SHP77 treated with DMSO at 0.1 percent for 48 hours (cell line): ENCODE results near the gene FLNB.

Experiments used
- DNase-seq: peaks from one replicate; lab custom pipeline; 2025; lab: John Stamatoyannopoulos, UW

FLNB gene

DNA sequence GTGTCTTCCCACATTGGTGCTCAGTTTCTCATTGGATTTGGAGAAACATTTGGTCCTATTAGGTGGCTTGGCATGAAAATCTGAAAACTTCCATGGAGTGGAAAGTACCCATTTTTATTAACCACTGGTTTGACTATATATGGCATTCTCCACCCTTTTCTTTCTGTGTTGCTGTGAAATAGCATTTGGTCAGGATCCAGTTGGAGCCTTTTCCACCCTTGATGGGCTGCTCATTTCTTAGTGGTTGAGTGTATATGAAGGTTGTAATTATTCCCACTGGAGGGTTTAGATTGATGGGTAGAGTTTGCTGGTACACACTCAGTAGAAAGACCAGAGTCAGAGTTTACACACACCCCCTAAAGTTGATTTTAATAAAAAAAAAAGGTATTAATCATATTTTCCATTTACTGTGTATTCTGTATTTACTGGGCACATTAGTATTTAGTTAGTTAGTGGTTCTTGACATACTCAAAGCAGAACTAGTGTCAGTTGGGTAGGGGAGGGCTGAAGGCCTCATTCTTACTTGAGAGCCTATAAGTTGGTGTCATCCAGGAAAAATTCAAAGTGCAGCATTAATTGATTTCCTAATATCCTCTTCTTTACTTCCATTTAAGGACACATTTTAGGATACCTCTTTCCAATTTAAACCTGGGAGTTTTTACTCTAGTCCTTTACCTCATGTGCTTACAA lies 69.5 kb downstream of the FLNB start:
- no peak for DNase-seq

DNA sequence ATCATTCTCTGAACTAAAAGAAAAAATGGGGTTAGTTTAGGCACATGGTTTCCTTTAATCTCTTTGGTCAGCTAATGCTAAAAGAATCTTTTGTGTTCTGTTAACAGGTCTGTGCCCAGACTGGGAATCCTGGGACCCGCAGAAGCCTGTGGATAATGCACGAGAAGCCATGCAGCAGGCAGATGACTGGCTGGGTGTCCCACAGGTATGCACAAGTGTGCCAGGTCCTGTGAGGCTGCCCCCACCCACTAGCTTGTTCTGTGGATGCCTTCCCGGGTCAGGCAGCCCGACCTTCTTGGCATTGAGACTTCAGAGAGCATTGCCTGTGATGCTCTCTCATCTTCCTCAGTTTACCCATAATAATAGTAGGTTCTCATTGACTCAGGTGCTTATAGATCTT lies 70.4 kb downstream of the FLNB start:
- DNase-seq = no peak

DNA sequence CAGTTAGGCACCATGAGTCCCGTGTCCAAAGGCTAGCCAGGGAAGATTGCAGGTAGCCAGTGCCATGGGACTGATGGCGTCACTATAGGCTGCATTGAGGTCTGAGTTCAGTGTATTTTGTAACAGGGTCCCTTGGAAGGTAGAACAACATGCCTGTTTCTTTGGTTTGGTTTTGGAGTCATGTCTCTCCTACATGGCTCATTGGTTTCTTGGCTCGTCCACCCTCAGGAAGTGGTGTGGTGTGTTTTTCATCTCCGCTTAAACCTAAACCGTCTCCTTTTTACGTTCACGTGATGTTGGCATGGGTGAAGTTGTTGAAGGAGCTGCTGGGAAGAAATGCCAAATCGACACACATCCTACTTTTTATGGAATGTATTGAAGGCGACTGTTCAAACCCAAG lies 71.6 kb downstream of the FLNB start:
- no peak for DNase-seq

DNA sequence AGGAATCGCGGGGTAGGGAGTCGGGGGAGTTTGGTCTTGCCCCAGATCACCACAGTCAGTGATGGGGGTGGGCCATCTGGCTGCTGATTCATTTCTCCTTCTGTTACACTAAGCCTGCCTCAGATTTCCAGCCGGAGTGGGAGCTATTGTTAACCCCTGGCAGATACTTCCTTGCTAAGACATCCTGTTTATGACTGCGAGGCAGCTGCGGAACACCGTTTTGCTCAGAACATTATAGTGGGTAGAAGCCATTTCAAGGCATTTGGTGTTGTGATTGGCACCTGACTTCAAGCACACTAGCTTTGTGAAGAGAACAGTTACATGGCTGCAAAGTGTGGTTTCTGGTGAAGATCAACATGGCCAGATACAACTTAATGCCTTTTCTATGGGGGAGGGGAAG lies 73.8 kb downstream of the FLNB start:
- no peak for DNase-seq

DNA sequence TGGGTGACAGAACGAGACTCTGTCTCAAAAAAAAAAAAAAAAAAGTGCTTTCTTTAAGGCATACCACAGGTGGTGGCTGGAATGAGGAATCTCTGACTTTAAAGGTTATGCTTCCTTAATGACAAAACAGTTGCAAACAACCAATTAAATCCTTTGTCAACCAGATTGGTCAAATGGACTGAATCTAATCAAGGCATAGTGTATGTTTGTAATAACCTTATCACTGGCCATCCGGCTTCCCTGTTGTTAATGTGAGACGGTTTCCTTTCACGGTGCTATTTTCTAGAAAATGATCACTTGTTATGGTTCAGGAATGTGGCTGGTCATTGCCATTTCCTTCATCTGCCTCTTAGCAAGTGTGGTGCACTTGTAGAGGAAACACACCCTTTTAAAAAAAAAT lies 75.9 kb downstream of the FLNB start:
- no peak for DNase-seq

DNA sequence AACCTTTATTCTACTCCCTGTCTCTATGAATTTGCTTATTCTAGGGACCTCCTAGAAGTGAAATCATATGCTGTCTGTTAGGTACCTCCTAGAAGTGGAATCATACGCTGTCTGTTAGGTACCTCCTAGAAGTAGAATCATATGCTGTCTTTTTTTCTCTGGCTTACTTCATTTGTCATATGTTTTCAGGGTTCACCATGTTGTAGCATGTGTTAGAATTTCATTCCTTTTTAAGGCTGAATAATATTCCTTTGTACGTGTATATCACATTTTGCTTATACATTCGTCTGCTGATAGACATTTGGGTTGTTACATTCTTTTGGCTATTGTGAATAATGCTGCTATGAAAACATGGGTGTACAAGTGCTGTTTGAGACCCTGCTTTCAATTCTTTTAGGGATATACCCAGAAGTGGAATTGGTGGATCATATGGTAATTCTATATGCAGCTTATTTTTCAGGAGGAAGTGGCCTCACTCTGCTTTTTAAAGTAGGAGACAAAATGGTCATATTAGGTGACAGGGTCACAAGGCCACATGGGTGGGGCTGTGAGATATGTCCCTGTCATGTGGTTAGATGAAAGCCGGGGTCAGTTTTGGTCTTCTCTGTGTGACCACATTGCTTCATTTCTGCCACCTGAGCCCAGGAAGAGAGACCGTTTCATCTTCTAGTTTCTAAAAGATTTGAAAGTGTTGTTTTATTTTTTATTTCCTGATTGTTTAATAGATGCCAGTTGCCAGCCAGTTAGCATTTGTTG lies 76.7 kb downstream of the FLNB start:
- DNase-seq = no peak

DNA sequence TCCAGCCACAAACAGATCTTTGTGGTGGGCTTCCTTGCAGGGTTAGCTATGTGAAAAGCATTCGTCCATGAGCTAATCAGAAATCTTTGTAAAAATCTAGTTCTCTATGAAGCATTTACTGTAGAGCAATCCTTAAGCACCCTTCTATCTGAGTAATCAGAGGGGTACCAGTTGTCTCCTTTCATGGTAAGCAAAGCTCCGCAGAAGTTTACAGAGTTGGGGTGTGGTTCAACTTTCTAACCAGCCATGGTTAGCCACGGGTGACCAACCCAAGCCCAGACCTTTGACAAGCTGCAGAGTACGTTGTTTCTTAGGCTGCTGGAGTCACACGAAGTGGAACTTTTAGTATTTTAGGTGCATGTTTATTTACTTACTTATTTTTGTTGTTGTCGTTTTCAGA lies 77.4 kb downstream of the FLNB start:
- DNase-seq = no peak

DNA sequence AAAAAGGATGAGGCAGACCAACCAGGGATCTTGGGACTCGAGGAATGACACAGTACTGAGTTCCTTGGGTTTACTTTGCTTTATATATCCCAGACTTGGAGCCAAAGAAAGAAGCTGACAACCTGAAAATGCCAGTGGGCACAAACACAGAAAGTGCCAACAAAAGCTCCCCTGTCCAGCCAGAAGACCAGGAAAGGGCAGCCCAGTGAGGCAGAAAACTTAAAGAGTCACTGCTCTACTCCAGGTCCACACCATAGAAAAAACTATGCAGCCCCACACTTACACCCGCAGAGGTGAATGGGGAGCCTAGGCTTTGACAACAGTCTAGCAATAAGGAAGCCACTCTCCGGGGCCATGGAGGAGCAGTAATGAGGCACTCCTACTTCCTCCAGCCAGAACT lies 80.3 kb downstream of the FLNB start:
- DNase-seq = no peak

DNA sequence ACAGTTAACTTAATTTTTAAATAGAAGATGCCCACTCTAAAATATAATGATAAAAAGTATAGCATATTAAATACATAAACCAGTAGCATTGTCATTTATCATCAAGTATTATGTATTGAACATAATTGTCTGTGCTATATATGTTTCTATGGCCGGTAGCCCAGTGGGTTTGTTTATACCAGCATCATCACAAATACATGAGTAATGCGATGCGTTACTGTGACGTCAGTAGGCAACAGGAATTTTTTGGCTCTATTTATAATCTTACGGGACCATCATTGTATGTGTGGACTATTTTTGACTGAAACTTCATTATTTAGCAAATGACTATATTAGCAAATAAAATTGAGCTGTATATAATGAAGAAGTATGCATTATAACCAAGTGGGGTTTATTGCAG lies 82.1 kb downstream of the FLNB start:
- DNase-seq = no peak

DNA sequence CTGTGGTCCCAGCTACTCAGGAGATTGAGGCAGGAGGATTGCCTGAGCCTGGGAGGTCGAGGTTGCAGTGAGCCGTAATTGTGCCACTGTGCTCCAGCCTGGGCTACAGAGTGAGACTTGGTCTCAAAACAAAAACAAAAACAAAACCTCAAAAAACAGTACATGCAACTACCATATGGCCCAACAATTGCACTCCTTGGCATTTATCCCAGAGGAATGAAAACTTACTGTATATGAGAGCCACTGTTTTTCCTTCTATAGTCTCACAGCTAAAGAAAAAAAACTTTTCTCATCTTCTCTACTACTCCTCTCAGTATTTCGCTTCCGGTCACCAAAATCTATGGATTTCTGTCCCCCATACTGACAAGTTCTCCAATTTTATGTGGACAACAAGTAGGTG lies 84.3 kb downstream of the FLNB start:
- DNase-seq = no peak

DNA sequence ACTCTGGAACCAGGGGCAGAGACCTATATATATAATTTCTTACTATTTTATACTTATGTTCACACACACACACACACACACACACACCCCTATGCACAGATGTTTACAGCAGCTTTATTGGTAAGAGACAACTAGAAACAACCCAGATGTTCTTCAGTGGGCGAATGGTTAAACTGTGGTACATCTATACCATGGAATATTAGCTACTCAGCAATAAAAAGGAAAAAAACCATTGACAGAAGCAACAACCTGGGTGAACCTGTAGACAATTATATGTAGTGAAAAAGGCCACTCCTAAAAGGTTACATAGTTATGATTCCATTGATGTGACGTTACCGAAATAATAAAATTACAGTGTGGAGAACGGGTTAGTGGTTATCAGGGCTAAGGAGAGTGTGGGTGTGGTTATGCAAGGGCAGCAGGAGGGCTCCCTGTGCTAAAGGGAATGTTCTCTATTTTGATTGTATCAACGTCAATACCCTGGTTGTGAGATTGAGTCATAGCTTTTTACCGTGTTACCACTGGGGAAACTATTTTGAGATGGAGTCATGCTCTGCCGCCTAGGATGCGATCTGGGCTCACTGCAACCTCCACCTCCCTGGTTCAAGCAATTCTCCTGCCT lies 85.5 kb downstream of the FLNB start:
- no peak for DNase-seq

DNA sequence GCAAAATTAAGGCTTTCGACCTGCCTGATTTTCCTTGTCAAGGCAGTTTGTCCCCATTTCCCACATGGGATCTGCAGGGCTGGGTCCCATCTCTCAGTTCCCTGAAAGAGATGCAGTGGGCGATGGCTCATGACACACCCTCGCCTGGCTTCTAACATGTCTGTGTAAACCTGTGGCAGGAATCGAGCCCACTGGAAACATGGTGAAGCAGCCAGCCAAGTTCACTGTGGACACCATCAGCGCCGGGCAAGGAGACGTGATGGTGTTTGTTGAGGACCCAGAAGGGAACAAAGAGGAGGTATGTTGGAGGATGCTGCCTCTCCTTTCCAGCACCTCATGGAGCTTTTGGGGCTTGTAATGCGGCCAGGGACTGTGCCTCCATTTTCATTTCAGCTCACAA lies 86.4 kb downstream of the FLNB start:
- DNase-seq = no peak

DNA sequence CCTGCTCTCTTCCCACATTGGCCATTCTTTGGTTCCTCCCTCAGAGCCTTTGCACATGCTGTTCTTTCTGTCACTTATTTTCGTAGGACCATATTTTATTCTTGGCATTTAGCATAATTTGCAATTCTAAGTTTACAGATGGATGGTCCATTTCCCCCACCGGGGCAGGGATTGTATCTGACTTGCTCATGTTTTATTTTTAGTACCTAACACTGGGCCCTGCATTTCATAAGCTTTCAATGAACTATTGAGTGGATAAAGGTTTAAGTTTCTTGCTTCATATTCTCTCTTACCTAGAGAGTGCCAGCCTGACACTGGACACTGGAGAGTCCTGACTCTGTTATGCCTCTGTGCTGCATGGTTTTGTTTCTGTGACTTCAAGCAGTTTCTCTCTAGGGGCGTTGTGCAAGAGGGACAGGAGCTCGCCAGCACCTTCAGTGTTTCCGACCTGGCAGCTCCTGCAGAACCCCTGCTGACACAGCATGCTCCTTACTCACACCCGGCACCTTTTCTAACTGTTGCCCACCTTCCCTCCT lies 87.4 kb downstream of the FLNB start:
- DNase-seq = no peak

DNA sequence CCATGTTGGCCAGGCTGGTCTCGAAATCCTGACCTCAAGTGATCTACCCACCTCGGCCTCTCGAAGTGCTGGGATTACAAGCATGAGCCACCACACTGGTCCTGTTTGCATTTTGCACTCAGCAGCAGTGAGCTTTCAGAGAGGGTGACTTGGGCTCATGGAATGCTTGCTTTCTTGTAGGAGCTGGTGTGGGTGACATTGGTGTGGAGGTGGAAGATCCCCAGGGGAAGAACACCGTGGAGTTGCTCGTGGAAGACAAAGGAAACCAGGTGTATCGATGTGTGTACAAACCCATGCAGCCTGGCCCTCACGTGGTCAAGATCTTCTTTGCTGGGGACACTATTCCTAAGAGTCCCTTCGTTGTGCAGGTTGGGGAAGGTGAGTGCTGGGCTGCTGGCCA lies 90.3 kb downstream of the FLNB start:
- DNase-seq = no peak

DNA sequence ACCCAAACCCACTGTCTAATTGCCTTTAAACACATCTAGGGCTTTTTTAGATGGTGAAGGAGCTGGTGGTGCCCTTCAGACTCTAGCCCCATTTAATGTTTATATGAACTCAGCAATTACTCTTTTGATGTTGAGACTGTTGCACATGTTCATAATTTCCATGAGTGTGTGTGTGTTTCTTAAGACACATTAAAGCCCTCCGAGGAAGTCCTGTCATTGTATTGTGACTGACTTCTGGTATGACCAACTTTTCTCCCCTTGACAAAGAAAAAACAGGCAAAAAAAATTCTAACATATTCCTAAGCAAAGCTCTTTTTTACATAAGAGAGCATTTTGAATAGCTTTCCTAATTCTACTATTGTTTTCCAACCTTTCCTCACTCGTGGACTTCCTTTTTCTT lies 91.6 kb downstream of the FLNB start:
- DNase-seq = no peak

DNA sequence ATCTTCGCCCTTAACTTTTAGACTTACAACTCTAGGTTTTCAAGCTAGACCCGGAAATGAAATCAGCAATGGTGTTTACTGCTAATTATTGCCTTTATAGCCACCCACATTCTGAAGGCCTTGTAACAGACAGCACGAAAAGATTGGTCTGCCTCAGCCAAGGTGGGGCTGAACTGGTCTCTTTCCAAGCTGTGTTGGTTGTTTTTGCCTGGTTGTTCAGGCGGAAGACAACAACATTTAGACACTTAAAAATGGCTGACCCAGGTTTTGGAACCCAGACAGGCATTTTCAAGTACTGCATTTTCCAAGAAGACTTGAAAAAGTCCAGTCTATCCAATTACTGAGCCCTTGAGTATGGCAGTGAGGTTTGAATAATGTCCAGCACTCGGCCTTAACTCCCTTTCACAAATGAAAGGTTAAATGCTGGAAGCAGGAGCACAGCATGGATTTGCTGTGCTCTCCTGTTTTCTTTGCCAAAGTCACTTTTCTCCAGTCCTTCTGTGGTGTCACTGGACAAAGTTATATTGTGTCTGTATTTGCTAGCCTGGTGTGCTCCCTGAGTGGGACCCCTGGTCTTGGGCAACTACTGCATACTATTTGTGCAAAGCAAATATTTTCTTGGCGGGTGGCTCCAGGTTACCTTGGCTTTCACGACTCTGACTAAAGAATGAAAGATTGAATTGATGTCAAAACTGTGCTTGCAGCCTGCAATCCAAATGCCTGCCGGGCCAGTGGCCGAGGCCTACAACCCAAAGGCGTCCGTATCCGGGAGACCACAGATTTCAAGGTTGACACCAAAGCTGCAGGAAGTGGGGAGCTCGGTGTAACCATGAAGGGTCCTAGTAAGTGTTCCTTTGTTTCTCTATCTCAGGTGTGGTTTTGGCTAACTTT lies 93.5 kb downstream of the FLNB start:
- no peak for DNase-seq

DNA sequence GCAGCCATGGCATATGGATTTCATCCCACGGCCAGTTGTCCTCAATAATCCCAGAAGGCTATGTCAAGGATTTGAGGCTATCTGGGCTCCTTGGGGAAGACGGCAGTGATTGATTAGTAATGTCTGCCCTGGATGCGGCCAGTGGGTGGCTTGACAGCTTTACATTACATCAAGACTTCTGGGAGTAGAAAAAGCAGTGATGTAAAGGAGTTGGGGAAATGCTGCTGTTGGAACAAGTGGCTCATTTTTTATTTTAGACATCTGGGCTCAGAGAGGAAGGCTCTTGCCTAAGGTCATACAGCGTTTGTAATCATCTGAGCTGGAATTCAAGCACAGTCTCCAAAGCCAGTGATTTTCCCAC lies 94.1 kb downstream of the FLNB start:
- DNase-seq = no peak

DNA sequence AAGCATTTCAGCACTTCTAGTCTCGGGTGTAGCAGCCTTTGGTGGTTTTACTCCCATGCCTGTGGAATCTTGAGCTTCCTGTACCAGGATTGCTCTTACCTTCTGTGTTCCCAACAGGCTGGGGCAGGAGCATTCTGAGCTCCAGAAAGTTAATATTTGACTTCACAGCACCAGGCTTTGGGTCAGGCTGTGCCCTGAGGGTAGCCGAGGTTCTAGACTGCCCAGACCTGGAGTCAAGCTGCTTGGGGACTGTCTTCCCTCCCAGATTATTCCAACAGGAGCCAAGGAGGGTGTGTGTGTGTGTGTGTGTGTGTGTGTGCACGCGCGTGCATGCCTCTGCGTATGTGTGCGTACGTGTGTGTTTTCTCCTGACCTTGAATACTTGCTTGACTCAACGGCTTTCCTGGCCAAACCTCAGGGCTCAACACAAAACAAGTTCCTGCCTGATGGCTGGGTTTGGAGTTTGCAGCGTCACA lies 94.8 kb downstream of the FLNB start:
- no peak for DNase-seq

DNA sequence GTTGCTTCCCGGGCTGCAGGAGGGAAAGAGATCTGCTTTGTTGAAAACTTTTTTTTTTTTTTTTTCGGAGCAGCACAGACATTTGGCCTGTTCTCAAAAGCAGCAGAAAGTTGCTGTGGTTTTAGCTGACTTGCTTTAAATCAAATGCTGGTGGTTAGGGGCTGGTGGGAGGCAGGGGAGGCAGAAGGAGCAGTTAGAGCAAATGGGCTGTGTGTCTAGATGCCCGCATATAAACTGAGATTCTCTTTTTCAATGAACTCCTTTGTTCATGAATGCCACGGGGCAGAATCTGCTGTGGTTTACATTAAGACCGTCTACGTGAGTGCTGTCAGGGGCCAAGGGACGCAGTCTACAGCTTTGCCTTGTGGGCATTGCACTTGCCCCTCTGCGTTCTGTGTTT lies 95.9 kb downstream of the FLNB start:
- DNase-seq = no peak

DNA sequence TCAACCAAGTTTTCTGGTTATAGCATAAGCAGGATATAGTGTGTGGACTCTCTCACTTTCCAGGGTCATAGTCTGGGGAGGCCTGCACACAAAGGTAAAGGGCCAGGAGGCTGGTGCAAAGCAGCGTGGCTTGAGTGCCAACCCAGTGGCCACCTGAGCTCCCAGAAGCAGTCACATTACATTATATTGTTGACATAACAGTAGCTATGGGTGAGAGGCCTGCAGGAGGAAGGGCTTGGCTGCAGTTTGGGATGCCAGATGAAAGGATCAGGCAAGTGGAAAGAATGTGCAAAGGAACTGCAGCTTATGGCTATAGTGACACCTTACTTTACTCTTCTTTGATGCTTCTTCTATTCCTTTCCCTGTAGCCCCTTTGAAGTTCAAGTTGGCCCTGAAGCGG lies 96.5 kb downstream of the FLNB start:
- DNase-seq = no peak

DNA sequence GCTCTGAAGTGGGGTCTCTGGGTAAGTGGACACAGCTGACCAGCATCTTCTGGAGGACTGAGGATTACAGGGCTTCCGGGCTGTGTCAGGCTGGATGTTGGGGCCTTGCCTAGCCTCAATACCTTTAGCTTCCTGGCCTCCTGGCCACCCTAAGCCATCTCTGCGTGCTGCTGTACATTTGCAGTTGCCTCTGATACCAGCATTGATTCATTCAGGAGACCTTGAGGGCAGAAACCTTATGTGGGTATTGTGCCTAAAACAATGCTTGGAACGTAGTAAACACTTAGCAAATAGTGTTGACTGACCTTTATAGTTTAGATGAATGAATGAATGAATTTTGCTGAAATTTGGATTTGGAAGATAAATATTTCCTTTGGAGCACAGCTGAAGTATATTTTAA lies 97.0 kb downstream of the FLNB start:
- DNase-seq = no peak

DNA sequence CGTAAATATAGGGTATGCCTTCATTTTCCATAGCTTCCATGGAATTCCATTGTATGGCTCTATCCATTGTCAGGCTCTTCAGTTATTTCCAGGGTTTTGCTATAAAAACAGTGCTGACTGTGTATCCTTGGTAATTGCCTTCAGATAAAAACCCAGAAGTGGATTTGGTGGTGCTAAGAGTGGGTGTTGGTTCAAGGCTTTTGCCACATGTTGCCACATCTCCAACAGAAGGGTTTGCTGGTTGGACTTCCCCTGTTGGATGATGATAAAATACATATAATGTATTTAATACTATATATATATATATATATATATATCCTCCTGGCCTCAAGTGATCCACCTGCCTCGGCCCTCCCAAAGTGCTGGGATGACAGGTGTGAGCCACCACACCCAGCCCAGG lies 97.8 kb downstream of the FLNB start:
- DNase-seq = no peak
